Raji (cell line): ENCODE data around the gene ACKR1.

ENCODE experiments used
- POLR2A ChIP-seq: IDR thresholded peaks from 2 replicates; pipeline ENCODE4 v1.6.1; 2011; ENCODE audit warnings: low read depth, low read length, control low read depth; ENCODE audit not compliant: insufficient read depth

Gene ACKR1

GRCh38 chr1:159177272-159177907 is 27.3 kb upstream of the ACKR1 start:
- no peak for TF ChIP-seq POLR2A

- no peak for TF ChIP-seq POLR2A
Observed at GRCh38 chr1:159179906-159180305, 24.8 kb upstream of the ACKR1 start.

- TF ChIP-seq POLR2A = no peak
Observed at GRCh38 chr1:159180516-159180915, 24.2 kb upstream of the ACKR1 start.

GRCh38 chr1:159181328-159182024 is 23.2 kb upstream of the ACKR1 start:
- TF ChIP-seq POLR2A = no peak

GRCh38 chr1:159184201-159184600 is 20.5 kb upstream of the ACKR1 start:
- no peak for TF ChIP-seq POLR2A

GRCh38 chr1:159185121-159185520 is 19.6 kb upstream of the ACKR1 start:
- TF ChIP-seq POLR2A = no peak

GRCh38 chr1:159187033-159187432 is 17.6 kb upstream of the ACKR1 start:
- TF ChIP-seq POLR2A = no peak

GRCh38 chr1:159187647-159188374 is 16.9 kb upstream of the ACKR1 start:
- no peak for TF ChIP-seq POLR2A

- no peak for TF ChIP-seq POLR2A
Observed at GRCh38 chr1:159188375-159188788, 16.3 kb upstream of the ACKR1 start.

GRCh38 chr1:159190441-159190840 is 14.2 kb upstream of the ACKR1 start:
- no peak for TF ChIP-seq POLR2A

- TF ChIP-seq POLR2A = no peak
Observed at GRCh38 chr1:159196543-159196942, 8.1 kb upstream of the ACKR1 start.

- TF ChIP-seq POLR2A = no peak
Observed at GRCh38 chr1:159197561-159198557, 6.8 kb upstream of the ACKR1 start.

- no peak for TF ChIP-seq POLR2A
Observed at GRCh38 chr1:159199901-159200300, 4.8 kb upstream of the ACKR1 start.

GRCh38 chr1:159200769-159201168 is 3.9 kb upstream of the ACKR1 start:
- TF ChIP-seq POLR2A = no peak

GRCh38 chr1:159201642-159202041 is 3.0 kb upstream of the ACKR1 start:
- TF ChIP-seq POLR2A = no peak
